Vagina (tissue), 2 donors: Measurements from ENCODE around the gene NDUFV2. TPM values are rescaled to one million over a fixed set of nuclear protein-coding genes. Genes with fewer than 3 reads are reported as not detected.
A peak's percentile ranks its signal among the peaks of the same experiment; 100 is the strongest.

Experiments
- DNase-seq, 2 donors: peaks; one replicate each; pipeline ENCODE4 v3.0.0-alpha.2; 2017; ENCODE audit errors: extremely low spot score in 2 of 2
- H3K27ac ChIP-seq: fragments of 200-600 bp; sonication (generic); one replicate; pipeline ENCODE4 v1.5.1; 2019
- H3K27me3 ChIP-seq: fragments of 200-600 bp; sonication (generic); one replicate; pipeline ENCODE4 v1.5.1; 2019
- H3K36me3 ChIP-seq, 2 donors: fragments of 200-600 bp; sonication (generic); one replicate each; pipeline ENCODE4 v1.5.1; 2017 to 2019
- H3K4me1 ChIP-seq: fragments of 200-600 bp; sonication (generic); one replicate; pipeline ENCODE4 v1.5.1; 2019
- H3K4me3 ChIP-seq, 2 donors: fragments of 200-600 bp; sonication (generic); 1 replicate in 1 of 2; 2 replicates in 1 of 2; pipeline ENCODE4 v1.5.1; 2016 to 2019
- H3K9me3 ChIP-seq: fragments of 200-600 bp; sonication (generic); one replicate; pipeline ENCODE4 v1.5.1; 2019
- POLR2A ChIP-seq, 2 donors: fragments of 450-650 bp; IDR thresholded peaks; one replicate each; pipeline ENCODE4 v1.6.1; 2017; ENCODE audit warnings: antibody characterized with exemption in 2 of 2, mild to moderate bottlenecking in 2 of 2, moderate library complexity in 2 of 2
- POLR2AphosphoS5 ChIP-seq, 2 donors: sonication (generic); formaldehyde crosslinking; IDR thresholded peaks; one replicate each; pipeline ENCODE4 v1.9.0; 2017; ENCODE audit warnings: antibody characterized with exemption in 2 of 2, mild to moderate bottlenecking in 2 of 2, low read depth in 1 of 2; ENCODE audit not compliant: insufficient read depth in 1 of 2
- intact Hi-C: fragments of 100-400 bp; cut with DNase I; formaldehyde crosslinking; loops from one replicate; pipeline ENCODE4 v1.15.1; 2023
- total RNA-seq: library from RNA; depleted of rRNA; stranded (reverse); fragments of >200 nt; gene quantifications from one replicate; pipeline ENCODE4 v1.2.3, GENCODE V29; 2016
- TF ChIP-seq, protein P1 (sequence below), 3 experiments: fragments of 450-650 bp in 2 of 3; fragments of 200-600 bp in 1 of 3; sonication (generic) in 1 of 3; IDR thresholded peaks; one replicate each; pipeline ENCODE4 v1.5.1; 2017 to 2019; ENCODE audit warnings: antibody characterized with exemption in 3 of 3, mild to moderate bottlenecking in 2 of 3, moderate library complexity in 2 of 3

NDUFV2 gene
- total RNA-seq: 75.1 TPM

DNA sequence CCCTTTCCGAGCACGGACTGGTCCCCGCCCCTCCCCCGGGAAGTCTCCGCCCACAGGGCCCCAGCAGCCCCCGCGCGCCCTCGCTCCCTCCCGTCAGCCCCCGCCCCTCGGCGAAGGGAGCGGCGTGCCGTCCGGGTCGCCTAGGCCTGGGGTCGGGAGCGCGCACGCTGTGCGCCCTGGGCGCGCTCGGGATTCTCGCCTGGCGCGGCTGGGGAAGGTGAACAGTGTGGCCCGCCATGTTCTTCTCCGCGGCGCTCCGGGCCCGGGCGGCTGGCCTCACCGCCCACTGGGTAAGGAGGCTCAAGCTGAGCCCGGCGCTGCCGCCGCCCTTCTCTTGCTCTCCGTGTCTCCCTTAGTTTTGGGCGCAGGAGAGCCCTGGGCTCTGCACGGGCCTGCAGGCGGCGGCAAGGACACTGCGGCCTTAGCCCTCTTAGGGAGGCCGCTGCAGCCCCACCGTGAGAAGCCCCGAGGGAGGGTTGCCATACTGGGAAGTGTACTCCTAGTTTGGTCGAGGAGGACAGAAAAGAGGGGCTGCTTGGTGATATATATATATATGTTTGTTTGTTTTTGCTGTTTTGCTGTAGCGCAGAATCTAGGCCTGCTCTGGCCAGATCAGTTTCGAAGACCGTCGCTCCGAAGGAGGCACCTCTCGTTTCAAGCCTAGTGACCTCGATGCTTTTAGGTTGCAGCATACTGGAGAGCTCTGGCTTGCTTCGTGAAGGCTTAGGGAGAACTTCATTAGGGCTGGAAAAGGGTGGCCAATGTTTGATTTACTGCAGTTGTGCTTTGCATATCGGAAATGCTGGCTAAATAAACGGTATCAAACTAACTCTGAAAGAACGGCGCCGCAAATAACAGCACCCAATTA lies at the start of gene NDUFV2:
Gene NDUFV2, plus strand, starts transcription at position 192 of the 868 bp plus-strand sequence. Its CDS starts 45 bp downstream, at position 237.
- intact Hi-C loops: loop anchor here (1.0 to 2.0 kb wide), 2 partner anchors 35 to 372 kb away; partner anchors contain the start of gene RALBP1
- TF ChIP-seq POLR2A (IDR thresholded peaks at IDR 0.05) (peak; percentile 30 to 91), POLR2AphosphoS5 (IDR thresholded peaks at IDR 0.05; ENCODE audit: insufficient read depth in 1 of 2, low read depth in 1 of 2) (peak in 1 of 2 donors; percentile 98)
- TF ChIP-seq, protein P1, sequence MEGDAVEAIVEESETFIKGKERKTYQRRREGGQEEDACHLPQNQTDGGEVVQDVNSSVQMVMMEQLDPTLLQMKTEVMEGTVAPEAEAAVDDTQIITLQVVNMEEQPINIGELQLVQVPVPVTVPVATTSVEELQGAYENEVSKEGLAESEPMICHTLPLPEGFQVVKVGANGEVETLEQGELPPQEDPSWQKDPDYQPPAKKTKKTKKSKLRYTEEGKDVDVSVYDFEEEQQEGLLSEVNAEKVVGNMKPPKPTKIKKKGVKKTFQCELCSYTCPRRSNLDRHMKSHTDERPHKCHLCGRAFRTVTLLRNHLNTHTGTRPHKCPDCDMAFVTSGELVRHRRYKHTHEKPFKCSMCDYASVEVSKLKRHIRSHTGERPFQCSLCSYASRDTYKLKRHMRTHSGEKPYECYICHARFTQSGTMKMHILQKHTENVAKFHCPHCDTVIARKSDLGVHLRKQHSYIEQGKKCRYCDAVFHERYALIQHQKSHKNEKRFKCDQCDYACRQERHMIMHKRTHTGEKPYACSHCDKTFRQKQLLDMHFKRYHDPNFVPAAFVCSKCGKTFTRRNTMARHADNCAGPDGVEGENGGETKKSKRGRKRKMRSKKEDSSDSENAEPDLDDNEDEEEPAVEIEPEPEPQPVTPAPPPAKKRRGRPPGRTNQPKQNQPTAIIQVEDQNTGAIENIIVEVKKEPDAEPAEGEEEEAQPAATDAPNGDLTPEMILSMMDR (IDR thresholded peaks at IDR 0.05): no peak
- Histone ChIP-seq H3K4me1 (peaks cover 53% of the 10 kb centered on the region), H3K9me3 (no peaks in the 10 kb centered on the region), H3K4me3 (peak within 1 kb of the TSS; percentile 47 to 78), H3K27ac (peak within 1 kb of the TSS; percentile 93), H3K27me3 (no peaks in the 10 kb centered on the region), H3K36me3 (no peaks in the 10 kb centered on the region)
- peak in 1 of 2 donors; percentile 96 for DNase-seq

DNA sequence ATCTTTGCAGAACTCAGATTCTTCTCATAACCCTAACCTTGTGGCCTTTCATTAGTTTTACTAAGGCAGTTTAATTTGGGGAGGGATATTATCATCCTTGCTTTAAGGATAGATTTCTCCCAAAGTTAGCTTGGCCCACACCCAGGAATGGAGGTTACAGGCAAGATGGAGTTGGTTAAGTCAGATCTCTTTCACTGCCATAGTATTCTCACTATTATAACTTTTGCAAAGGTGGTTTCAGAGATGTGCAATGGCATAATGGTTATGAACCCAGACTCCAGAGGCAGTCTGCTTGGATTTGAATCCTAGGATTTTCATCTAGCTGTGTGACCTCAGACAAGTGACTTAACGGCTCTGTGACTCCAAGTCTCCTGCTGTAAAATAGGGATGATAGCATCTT lies 48.7 kb upstream of the NDUFV2 start:
- no peak for DNase-seq
- no peaks in the 10 kb centered on the region for H3K36me3 ChIP-seq
- TF ChIP-seq, protein P1 (IDR thresholded peaks at IDR 0.05): no peak
- TF ChIP-seq POLR2A (IDR thresholded peaks at IDR 0.05): no peak
- H3K27me3 ChIP-seq: no peaks in the 10 kb centered on the region
- no peak overlapping the region for H3K27ac ChIP-seq
- H3K4me3 ChIP-seq: no peak overlapping the region
- peaks cover 9% of the 10 kb centered on the region for H3K4me1 ChIP-seq
- intact Hi-C loops: no loop called here
- no peaks in the 10 kb centered on the region for H3K9me3 ChIP-seq

DNA sequence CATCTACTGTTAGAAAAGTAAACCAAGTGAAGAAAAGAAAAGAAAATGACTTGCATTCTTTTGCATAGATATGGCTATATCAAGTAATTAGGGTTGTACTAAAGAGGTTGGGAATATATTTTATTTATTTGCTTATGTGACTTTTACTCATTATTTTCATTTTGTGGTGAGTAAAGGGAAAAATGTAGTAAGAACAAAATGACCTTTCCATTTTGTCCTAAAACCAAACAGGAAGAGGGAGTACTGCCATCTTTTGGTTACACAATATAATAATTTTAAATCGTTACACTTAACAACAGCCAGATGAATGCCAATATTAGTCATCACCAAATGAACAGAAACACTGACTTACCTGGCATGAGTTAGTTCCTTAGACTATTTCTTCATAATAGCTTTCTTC lies 47.3 kb upstream of the NDUFV2 start:
- no peaks in the 10 kb centered on the region for H3K9me3 ChIP-seq
- no peaks in the 10 kb centered on the region for H3K36me3 ChIP-seq
- no peaks in the 10 kb centered on the region for H3K27me3 ChIP-seq
- H3K4me1 ChIP-seq: peaks cover 9% of the 10 kb centered on the region
- H3K27ac ChIP-seq: peak overlapping the region; percentile 47
- no peak overlapping the region for H3K4me3 ChIP-seq
- intact Hi-C loops: no loop called here
- no peak for DNase-seq
- TF ChIP-seq POLR2A (IDR thresholded peaks at IDR 0.05) (no peak), POLR2AphosphoS5 (IDR thresholded peaks at IDR 0.05; ENCODE audit: insufficient read depth in 1 of 2, low read depth in 1 of 2) (peak in 1 of 2 donors; percentile 79)

DNA sequence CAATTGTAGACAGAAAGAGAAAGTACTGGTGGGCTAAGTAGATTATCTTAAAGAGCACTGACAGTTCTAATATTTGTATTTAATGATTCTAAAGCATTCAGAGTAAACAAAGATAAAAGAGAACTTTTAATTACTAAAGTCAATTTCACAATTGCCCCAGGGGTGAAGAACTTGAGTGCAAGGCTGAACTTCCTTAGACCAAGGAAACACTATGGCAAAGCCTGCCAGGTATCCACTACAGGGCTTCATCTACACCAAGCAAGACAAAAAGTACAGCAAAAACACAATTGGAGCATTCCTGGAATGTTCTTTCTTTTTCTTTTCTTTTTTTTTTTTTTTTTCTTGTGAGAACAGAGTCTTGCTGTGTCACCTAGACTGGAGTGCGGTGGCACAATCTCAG lies 46.9 kb upstream of the NDUFV2 start:
- H3K4me1 ChIP-seq: peaks cover 9% of the 10 kb centered on the region
- no peaks in the 10 kb centered on the region for H3K27me3 ChIP-seq
- intact Hi-C loops: no loop called here
- no peaks in the 10 kb centered on the region for H3K9me3 ChIP-seq
- H3K27ac ChIP-seq: peak overlapping the region; percentile 47
- DNase-seq: no peak
- TF ChIP-seq POLR2AphosphoS5 (IDR thresholded peaks at IDR 0.05; ENCODE audit: insufficient read depth in 1 of 2, low read depth in 1 of 2): no peak
- TF ChIP-seq, protein P1 (IDR thresholded peaks at IDR 0.05): no peak
- TF ChIP-seq POLR2A (IDR thresholded peaks at IDR 0.05): no peak
- no peak overlapping the region for H3K4me3 ChIP-seq
- H3K36me3 ChIP-seq: no peaks in the 10 kb centered on the region

DNA sequence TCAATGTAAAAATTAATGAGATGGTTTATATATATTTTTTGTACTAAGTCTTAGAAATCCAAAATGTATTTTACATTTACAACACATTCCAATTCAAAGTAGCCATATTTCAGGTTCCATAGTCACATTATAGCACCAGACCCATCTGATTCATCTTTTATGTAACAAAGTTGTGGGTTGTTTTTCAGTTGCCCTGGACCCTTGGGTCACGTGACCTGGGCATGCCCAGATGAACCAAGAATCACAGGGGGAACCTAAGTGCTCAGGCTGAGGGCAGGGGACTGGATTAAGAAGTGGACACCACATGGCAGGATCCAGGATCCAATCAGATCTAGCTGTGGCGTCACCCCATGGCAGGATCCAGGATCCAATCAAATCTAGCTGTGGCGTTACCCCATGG lies 44.9 kb upstream of the NDUFV2 start:
- intact Hi-C loops: no loop called here
- TF ChIP-seq POLR2AphosphoS5 (IDR thresholded peaks at IDR 0.05; ENCODE audit: insufficient read depth in 1 of 2, low read depth in 1 of 2): no peak
- TF ChIP-seq, protein P1 (IDR thresholded peaks at IDR 0.05): no peak
- TF ChIP-seq POLR2A (IDR thresholded peaks at IDR 0.05): no peak
- DNase-seq: no peak

More for the DNA sequence above, 44.9 kb upstream of the NDUFV2 start:
- no peaks in the 10 kb centered on the region for H3K27me3 ChIP-seq
- H3K27ac ChIP-seq: no peak overlapping the region
- no peaks in the 10 kb centered on the region for H3K36me3 ChIP-seq
- H3K9me3 ChIP-seq: no peaks in the 10 kb centered on the region
- no peak overlapping the region for H3K4me3 ChIP-seq
- H3K4me1 ChIP-seq: peaks cover 9% of the 10 kb centered on the region
